Subcutaneous preadipocyte (primary cell): Measurements from ENCODE around the gene L1TD1. TPM values are rescaled to one million over a fixed set of nuclear protein-coding genes. Genes with fewer than 3 reads are reported as not detected.

Source experiments
- total RNA-seq: library from RNA; depleted of rRNA; stranded (reverse); fragments of >200 nt; gene quantifications from 2 replicates; pipeline ENCODE4 v1.2.3, GENCODE V29; 2012

L1TD1 gene, protein sequence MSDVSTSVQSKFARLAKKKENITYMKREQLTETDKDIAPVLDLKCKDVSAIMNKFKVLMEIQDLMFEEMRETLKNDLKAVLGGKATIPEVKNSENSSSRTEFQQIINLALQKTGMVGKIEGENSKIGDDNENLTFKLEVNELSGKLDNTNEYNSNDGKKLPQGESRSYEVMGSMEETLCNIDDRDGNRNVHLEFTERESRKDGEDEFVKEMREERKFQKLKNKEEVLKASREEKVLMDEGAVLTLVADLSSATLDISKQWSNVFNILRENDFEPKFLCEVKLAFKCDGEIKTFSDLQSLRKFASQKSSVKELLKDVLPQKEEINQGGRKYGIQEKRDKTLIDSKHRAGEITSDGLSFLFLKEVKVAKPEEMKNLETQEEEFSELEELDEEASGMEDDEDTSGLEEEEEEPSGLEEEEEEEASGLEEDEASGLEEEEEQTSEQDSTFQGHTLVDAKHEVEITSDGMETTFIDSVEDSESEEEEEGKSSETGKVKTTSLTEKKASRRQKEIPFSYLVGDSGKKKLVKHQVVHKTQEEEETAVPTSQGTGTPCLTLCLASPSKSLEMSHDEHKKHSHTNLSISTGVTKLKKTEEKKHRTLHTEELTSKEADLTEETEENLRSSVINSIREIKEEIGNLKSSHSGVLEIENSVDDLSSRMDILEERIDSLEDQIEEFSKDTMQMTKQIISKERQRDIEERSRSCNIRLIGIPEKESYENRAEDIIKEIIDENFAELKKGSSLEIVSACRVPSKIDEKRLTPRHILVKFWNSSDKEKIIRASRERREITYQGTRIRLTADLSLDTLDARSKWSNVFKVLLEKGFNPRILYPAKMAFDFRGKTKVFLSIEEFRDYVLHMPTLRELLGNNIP
- 0.20 TPM in 1 of 2 replicates, not detected in the other for total RNA-seq

DNA sequence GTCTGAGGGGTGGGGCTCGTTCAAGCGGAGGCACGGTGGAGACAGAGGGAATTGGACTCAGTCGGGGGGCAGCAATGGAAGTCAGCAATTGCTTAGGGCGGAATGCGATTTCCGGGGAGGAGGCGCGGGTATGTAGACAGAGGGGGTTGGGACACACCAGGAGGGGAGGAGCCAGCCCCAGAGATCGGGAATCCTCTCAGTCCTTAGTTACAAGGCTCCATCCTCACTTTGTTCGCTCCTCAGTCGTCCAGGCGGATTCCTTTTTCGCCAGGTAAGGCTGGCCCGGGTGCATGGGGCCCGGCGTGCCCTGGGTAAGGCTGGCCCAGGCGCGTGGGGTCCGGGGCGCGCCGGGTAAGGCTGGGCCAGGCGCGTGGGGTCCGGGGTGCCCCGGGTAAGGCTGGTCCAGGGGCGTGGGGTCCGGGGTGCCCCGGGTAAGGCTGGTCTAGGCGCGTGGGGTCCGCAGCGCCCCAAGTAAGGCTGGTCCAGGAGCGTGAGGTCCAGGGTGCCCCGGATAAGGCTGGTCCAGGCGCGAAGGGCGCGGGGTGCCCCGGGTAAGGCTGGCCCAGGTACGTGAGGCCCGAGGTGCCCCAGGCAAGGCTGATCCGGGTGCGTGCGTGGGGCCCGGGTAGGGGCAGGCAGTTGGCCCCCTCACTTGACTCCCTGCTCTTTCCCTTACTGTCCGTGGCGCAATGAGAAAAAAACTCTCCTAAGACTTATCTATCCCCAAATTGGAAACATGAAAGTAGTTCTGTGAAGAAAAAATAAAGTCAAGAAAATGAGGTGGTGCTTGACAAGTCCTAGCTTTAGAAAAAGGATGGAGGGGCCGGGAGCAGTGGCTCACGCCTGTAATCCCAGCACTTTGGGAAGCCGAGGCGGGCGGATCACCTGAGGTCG is at the start of gene L1TD1:
TSS of gene L1TD1 (plus strand) at position 199 of the 894 bp plus-strand sequence. CDS start 11,780 bp downstream, outside the sequence.

Other genes with a start within 250 kb of the L1TD1 start
- not detected in 2 replicates for gene KANK4, start 124.6 kb downstream of the L1TD1 start, total RNA-seq
- gene USP1, start 242.2 kb downstream of the L1TD1 start, total RNA-seq: 17.6 and 31.7 TPM in 2 replicates